GM21526 (cell line): ENCODE results near the gene GPANK1.
"Not testable (repeated sequence)": the region's sequence is repeated elsewhere in the genome, so short reads cannot be mapped to it uniquely, and the experiment has no call there.

ENCODE experiments used
- ATAC-seq: cut with Tn5 transposase; IDR thresholded peaks from one replicate; pipeline ENCODE4 v1.9.1; 2021; ENCODE audit warnings: moderate library complexity; ENCODE audit not compliant: unreplicated experiment, low FRiP score

Gene GPANK1

DNA sequence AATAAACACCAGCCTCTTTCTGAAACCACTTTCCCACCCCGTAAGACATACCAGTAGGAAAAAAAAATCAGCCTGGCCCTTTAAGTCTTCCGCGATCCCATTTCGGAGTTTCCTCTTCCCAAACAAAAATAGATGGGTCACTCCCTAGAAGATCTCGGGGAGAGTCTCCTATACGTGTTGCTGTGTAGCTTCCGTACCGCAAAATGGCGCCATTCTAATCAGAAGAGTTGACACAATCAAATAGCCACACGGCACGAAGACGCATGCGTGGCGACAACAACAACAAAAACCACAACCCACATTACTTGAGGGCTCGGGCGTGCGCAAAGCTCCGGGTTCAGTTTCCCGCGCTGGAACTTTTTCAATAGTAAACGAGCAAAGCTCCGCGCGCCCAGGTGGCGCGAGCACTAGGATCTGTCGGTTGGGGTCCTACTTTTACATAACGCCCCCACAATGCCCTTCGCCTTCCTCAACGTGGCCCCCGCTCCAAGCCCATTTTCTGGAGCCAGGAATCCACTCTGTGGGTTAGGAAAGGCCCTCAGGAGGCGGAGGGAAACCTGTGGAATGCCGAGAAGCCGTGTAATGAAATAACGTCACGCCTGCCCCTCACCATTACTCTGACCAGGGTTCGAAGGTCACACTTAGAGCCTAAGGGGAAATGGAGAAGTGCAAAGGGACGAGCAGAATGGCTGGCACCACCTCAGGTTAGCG lies at the start of gene GPANK1:
Gene GPANK1, minus strand, starts transcription at position 208 of the 711 bp plus-strand sequence. CDS start 519 bp downstream, outside the sequence.
- no peak for ATAC-seq

- no peak for ATAC-seq
Measured at GRCh38 chr6:31713991-31714684, 49.3 kb upstream of the GPANK1 start.

- no peak for ATAC-seq
Measured at GRCh38 chr6:31713465-31713864, 48.7 kb upstream of the GPANK1 start.

DNA sequence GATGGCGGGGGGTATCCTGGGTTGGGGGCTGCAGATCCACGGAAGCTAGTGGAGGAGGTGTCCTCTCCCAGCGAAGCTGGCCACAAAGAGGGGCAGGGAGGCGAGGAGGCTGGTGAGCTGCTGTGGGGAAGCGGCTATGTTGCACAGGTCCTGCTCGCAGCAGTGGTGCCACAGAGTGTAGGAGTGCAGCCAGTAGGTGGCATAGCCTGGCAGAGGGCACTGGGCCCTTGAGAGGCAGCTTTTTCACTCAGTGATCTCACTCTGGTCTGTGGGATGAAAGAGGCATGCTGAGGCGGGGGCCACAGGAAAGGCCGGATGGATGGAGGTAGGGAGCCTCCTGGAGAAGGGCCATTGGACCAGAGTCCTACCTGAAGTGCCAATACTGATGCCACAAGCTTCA lies 47.5 kb upstream of the GPANK1 start:
- no peak for ATAC-seq

DNA sequence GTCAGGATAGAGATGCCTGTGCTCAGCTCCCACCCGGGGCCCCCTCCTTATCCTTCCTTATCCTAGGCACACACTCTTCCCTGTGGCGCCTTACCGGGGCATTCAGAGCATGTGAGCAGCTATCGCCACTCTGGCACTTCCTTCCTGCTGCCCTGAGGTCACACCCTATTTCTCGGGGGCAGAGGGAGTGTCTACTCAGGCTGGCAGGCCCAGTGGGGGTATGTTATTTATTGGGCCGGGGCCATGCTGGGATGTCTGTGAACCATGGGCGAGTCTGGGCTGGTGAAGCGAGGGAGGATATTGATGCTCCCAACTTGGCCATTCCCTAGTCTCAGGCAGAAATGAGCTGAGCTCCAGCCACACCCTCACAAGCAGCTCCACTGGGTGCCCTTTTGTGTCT lies 46.4 kb upstream of the GPANK1 start:
- no peak for ATAC-seq

GRCh38 chr6:31710523-31711219 lies 45.9 kb upstream of the GPANK1 start:
- no peak for ATAC-seq

GRCh38 chr6:31709157-31709556 lies 44.4 kb upstream of the GPANK1 start:
- not testable (repeated sequence) for ATAC-seq

DNA sequence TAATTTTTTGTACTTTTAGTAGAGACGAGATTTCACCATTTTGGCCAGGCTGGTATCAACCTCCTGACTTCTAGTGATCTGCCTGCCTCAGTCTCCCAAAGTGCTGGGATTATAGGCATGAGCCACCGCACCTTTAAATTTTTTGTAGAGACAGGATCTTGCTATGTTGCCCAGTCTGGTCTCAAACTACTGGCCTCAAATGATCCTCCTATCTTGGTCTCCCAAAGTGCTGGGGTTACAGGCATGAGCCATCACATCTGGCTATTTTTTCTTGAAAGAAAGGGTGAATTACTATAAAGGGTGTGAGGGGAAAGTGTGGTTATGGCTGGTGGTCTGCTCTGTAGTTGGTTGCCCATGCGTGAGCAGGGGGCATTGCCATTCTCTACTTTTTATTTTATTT lies 43.4 kb upstream of the GPANK1 start:
- no peak for ATAC-seq

- no peak for ATAC-seq
Measured at GRCh38 chr6:31707701-31708100, 42.9 kb upstream of the GPANK1 start.

DNA sequence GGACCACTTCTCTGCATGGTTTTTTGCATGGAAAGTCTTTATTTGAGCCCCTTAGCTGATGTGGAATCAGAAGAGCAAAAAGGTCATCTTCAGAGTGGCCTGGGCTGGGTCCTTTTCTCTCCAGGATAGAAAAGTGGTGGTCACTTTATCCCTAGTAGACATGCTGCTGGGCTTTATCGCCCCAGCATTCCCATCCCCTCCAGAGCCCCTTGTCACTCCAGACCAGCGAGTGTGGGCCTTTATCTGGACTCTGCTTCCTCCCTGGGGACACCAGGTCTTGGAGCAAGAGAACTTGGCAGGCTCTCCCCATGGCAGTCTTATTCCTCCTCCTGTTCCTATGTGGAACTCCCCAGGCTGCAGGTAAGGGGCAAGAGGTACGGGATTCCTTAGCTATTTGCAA lies 41.8 kb upstream of the GPANK1 start, which contains the start of gene LY6G6F:
Gene LY6G6F, plus strand, starts transcription at position 268 of the 400 bp plus-strand sequence. Its CDS starts 41 bp downstream, at position 309.
- no peak for ATAC-seq

DNA sequence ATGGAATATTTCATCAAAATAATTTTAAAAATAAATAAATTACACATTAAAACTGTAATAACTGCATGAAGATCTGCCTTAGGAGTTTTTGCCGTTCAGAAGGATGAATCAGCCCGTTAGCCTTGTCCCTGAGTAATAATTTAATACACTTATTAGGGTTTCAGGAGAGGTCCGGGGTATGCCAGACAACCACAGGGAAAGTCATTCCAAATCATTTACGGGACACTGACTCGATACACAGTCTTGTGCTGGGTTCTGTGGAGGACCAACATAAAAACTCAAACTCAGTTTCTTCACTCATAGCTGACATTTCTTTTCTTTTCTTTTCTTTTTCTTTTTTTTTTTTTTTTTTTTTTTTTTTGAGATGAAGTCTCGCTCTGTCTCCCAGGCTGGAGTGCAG lies 41.1 kb upstream of the GPANK1 start:
- ATAC-seq, result no peak

- ATAC-seq, result peak; percentile 71
Measured at GRCh38 chr6:31702819-31703716, 38.3 kb upstream of the GPANK1 start, which contains the start of gene ABHD16A. ABHD16A (minus strand) TSS chr6:31703324; CDS start chr6:31703281, 43 bp downstream.

GRCh38 chr6:31702405-31702818 lies 37.6 kb upstream of the GPANK1 start:
- ATAC-seq, result no peak

DNA sequence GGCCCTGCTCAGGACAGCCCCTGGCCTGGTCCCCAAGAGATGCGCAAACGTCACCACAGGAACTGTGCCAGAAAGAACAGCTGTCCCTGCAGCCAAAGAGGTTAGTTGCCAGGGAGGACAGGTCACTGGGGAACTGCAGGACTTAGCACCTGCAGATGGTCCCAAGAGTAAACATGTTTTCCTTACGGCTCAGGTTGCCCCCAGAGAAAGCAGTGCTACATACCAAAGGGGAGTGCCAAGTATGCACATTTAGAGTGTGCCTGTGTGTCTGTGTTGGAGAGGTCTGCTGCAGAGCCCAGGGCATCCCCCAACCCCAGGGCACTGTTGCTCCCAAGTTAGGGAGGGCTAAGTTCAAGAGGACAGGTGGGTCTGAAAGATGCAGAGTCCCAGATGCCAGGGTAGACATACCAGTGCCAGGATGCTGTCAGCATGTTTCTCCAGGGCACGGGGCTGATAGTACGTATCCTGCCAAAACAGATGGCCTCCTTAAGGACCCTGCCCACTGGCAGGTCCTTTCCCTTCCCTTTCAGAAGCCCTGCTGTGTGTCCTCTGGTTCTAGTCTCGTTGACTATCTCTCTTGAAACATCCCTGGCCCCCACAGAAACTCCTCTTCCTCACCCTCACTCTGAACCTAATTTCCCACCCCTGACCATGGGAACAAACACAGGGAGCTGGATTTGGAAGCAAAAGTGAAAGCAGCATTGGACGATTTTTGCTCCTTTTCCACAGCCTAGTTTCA lies 37.0 kb upstream of the GPANK1 start:
- ATAC-seq, result no peak

DNA sequence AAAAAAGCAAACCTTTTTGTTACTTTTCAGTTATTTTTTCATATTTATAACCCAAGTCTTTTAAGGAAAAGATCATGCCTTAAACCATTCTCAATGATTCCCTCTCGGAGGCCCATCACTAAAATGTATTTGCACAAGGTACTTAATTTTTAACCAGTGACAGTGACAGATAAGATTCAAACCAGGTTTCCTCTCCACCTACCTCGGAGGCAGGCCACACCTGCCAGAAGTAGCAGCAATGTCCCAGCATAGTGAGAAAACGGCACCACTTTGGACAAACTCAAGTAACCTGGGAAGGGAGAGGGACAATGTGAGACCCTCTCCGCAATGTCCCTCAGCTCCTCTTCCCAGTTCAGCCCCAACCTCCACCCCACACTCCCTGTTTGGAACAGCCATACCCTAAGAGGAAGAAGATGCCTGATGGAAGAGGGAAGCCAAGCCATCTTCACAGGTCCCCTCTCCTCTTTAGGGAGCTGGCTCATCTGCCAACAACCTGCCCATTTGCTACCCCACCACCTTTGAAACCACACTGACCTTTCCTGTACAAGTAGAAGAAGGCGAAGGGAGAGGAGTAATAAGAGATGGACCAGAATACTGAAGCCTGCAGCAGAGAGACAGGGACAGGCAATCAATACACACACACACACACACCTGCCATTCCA lies 36.1 kb upstream of the GPANK1 start:
- no peak for ATAC-seq

DNA sequence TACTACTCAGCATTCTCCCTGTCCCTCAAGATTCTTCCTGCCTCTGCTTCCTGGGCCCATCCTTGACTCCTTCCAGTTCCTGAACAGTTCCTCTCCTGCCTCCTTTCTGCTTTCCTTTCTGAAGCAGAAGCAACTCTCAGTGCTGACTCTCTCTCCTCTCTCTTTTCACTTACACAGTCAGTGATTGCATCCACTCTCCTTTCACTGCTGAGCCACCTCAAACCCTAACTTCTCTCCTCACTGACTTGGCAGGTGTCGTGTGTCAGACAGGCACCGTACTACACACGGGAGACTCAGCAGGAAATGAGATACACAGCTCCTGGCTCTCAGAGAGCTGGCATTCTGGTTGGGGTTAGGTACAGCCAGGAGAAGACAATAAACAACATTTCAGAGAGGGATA lies 32.8 kb upstream of the GPANK1 start:
- no peak for ATAC-seq

DNA sequence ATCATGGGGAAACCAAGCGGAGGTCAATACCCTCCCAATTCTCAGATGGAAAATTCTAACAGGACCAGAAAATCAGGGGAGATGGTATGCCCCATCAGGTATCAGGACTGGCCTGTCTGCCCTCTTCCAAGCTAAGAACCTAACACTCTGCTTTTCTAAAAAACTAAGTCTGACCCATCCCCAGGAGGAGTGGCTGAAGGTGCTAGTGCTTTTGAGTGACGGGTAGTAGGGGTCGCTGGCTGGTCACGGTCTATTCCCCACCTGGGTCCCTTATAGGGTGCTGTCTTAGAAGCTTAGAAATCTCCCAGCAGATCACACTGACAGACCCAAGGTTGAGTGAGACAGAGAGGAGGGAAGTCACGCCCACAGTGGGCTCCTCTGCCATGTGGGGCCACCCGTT lies 28.7 kb upstream of the GPANK1 start:
- no peak for ATAC-seq

DNA sequence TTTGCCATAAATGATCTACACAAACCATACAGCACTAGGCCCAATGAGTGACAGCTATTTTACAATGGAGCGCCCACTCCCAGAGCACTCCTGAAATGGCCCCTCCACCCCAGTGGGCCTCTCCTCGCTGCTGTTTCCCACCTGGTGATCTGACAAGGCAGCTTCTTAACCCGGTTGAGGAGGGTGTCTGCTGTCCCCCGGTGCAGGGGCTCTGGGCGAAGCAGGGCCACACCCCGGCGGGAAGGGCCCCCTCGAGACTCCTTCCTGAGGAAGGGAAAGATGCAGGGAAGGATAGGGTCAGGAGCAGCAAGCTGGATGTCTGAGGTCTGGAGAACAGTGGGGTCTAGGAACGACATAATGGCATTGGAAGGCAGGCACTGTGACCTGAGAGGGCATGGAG lies 28.1 kb upstream of the GPANK1 start:
- no peak for ATAC-seq

- ATAC-seq, result no peak
Measured at GRCh38 chr6:31692353-31692752, 27.6 kb upstream of the GPANK1 start.
